ENCODE data around the gene C4orf17.

The C4orf17 gene

DNA sequence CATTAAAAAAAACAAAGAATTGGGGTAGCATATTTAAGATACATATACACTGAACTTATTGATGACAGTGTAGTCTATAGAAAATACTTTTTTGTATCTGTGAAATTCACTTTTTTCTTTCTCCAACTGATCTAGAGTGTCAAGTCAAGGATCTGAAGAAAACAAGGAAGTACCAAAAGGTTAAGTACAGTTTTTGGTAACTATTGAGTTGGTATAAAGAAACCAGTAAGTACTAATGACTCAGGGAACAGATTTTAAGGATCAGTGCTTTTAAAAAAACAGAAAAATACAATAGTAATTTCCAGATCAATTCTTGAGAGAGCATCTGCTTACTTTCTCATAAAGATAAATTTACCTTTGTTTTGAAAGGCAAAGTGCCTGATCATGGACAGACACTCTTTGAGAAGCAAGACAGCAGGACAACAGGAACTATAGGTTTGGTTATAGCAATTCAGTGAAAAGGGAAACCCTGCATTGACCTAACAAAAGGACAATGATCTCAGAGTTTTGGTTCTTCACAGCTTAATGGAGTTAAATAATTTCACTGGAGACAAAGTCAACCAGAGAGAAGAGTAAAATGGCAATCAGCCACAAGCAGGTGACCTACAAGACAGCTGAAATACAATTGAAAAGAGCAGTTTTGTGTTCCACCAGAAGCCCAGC is 29.6 kb downstream of the C4orf17 start:
- no peak for DNase-seq

DNA sequence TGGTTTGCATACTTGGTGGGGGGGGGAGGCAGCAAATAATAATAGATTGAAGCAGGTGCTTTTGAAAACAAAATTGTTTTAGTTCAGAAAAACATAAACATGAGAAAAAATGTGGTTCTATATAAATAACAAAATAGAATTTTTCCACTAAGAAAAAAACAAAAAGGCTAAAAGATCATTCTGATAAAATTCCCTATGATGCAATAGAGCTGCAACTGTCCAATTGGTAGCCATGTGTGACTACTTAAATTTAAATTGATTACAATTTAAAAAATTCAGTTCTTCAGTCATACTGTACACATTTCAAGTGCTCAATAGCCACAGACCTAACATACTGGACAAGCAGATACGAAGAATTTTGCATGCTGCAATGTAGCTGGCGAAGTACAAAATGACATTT is 42.1 kb downstream of the C4orf17 start:
- DNase-seq, result no peak

DNA sequence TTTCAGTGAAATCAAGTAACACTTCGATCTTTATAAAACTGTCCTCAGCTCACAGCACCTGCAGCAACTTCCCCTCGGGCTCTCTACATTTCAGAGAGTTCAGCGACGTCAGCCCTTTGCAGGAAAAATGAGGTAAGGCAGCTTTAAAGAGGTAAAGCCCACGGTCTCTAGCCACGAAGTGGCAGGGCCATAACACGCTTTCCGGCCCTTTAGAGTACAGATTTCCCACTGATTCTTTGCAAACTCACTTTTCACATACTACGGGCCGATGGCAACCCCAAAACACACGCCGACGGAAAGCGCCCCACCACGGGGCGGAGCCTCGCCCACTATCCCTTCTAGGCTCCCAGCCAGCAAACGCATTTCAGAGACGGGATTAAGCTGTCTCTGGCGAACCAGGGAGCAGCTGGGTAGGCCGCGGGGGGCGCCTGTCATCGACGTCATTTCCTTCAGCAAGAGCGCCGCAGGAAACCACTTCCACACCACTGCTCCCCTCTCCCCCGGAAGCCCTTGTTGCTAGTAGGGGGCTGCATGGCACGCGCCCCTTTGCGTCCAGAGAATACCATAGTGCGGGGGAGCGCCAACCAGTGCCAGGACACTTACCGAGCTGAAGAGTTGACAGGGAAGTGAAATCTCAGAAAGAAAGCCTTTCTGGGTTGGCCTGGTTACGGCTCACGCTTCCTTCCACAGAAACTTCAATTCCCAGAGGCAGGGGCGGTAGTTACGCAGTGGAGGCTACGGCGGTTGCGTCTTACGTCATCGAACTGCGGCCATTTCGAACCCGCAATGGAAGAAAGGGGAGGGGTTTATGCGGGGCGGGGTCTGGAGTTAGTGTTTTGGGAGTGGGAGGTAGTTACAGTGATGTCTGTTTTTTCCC is 52.7 kb downstream of the C4orf17 start, which contains the start of gene TRMT10A:
TSS of gene TRMT10A (minus strand) at position 730 of the 877 bp plus-strand sequence. CDS start 4,701 bp downstream, outside the sequence.
- peak; percentile 97 for DNase-seq

DNA sequence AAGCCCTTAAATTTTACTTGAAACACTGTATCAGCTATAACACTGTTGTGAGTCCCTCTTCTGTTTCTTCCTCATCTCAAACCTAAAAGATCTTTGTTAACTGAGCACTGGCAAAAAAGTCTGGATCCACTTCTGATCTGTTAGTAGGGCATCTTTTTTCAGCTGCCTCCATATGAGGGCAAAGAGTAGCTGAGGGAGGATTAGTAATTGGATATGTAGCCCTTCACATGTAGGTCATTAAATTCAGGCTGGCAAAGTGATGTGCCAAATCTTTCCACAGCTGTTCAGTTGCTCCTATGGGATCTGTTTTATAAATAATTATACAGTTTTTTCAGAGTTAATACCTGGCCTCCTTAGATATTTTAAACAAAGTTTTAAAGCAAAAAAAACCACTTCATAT is 54.1 kb downstream of the C4orf17 start:
- no peak for DNase-seq

DNA sequence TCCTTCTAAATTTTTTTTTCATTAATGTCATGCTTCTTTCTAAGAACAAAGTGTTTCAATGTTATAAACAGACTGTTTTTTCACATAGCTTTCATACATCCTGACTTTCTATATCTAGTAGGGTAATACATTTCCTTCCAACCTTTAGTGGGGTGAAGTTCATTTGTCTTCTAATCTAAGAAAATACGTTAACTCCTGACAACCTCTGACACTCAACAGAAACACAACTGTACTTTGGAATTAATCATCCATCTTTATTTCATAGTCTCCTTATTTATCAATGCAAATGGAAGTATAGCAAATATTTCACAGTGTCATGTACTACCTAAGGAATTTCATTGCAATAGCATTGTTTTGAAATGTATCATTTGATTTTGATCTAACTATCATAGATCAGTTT is 61.1 kb downstream of the C4orf17 start:
- DNase-seq, result no peak

DNA sequence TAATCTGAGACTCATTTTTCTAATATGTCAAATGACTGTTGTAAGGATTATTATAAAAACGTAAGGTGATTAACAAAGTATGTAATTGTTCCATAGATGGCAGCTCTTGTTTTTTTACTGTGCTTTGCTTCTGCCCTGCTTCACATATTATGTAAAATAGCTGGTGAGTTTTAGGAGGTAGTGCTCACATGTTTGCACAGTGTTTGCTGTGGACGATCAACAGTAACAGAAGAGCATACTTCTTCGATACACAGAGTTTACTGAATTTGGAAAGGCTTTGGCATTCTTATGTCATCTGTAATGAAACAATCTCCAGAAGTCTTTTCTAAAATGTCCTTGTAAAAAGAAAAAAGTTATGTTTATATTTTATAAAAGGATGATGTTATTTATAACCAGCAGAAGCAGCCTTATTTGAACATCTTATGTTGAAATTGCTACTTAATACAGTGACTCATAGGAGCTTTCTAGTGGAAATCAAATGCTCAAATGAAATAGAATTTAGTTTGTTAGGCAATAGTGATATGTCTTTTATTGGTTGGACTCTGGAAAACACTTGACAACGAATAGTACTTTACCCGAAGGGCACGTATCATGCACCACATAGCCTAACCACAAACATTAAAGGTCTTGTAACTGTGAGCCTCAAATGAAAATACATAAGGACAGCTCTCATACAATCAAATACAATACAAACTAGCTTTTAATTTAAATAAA is 61.9 kb downstream of the C4orf17 start:
- no peak for DNase-seq

DNA sequence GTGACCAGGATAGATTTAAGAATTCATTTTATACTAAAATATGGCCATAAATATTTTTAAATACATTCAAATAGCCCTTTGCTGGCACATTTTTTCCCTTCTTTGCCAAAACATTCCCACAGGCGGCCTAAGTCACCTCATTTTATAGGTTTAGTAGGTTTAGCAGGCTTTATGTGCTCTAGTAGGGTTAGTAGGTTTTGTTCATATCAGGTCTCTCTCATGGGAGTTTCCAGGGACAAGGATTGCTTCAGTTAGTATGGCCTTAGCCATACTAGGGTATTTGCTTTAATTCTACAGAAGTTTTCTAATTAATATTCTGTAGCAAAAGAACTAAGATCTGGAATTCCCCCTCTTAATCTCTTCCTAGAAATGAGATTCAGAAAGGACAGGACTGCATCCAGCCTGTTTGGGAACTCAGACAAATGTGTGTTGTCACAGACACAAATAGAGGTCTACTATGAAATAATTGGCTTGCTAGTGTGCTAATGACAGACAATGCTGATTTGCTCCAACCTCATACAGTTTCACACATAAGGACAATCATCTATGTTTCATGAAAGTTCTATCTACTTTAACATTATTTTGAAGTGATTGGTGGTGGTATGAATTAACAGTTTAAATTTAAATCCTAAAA is 63.0 kb downstream of the C4orf17 start:
- DNase-seq, result no peak

DNA sequence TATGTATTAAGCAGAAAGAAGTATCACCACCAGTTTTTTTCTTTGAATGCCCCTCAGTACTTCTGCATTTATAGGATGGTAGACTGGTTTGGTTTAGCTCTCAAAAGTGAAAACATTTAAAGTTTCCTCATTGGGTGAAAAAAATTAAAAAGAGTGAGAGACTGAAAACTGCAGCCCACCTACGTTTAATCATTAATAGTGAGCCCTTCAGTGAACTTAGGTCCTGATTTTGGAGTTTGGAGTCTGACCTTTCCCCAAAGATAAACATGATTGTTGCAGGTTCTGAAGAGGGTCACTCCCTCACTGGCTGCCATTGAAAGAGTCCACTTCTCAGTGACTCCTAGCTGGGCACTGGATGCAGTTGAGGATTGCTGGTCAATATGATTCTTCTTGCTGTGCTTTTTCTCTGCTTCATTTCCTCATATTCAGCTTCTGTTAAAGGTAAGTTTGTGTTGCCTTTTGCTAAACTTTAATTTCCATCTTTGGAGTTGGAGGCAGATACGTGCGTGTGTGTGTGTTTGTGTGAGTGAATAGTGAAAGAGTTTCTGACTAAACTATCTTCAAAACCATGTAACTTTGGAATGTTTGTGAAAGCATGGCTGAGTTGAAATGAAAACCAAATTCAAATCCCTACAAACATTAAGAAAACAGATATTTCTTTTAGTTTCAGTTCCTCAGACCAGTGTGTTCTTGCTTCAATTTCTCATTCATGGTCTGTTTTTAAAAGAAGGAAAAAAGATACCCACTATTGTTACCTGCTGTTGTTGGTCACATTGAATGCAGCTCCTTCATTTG is 63.9 kb downstream of the C4orf17 start, which contains the start of gene MTTP:
TSS of gene MTTP (plus strand) at position 295 of the 795 bp plus-strand sequence. CDS start at position 381, 86 bp downstream.
- DNase-seq, result no peak

DNA sequence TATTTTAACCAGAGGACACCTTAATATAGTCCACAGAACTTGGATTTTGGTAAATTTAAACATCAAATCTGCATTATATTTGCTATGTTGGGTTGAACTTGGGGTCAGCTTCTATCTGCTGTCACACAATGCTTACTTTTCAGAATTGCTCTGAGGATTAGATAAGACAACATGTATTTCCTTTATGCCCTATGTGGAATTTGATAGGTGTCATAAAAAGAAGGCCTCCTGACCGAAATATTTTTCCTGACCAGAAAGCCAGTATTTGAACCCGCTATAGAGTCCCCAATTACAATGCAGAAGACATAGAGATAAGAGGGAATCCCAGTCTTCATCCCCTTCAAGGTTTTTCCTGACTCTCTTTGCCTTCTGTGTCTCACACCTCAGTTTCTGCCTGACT is 67.9 kb downstream of the C4orf17 start:
- no peak for DNase-seq

DNA sequence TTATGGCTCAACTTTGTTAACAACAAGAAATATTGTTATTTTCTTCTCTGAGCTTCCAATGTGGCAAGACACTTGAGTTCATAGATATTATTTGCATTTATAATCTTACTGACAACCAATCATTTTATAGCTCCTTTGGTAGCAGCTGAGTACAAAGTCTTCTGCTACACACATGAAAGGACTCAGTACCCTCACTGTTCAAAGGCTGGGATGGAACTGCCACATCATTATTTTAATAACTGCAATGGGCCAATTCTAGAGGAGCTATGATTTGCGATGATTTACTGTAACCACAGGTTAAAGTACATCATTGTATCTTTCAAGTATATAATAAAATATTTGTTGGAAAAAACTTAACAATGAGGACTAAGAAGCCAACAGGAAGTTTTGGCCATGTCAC is 74.7 kb downstream of the C4orf17 start:
- no peak for DNase-seq

DNA sequence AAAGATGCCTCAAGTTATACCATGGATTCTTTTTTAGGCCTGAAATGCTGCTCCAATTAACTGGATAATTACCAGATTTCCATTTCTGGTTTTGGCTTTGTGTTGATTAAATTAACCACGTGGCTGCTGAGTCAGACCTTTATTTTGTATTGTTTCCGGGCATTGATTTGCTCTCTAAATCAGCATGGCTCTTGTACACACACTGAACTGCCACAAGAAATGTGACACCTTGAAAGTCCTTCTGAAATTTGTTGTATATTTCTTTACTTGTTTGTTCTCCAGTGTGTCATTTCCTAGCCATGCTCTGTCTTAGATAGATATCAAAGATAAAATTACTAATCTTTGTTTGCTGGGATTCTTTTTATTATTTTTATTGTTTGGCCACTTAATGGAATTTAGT is 75.5 kb downstream of the C4orf17 start:
- no peak for DNase-seq

DNA sequence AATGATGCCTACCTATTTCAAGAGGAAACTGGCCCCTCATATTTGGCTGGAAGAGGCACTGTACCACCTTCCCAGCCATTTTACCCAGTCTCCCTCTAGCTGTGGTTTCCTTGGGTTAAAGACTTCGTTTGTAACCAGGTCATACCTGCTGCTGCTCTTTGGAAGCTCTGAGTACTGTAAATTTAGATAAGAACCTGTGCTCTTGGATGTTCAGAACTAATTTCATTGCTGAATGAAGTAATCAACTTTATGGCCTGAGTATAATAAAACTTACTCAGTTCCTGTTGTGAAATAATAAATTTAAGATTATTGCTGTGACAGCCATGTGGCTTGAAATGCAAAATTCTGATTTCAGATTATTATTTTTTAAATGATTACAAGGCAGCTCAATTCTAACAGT is 76.0 kb downstream of the C4orf17 start:
- DNase-seq, result no peak

DNA sequence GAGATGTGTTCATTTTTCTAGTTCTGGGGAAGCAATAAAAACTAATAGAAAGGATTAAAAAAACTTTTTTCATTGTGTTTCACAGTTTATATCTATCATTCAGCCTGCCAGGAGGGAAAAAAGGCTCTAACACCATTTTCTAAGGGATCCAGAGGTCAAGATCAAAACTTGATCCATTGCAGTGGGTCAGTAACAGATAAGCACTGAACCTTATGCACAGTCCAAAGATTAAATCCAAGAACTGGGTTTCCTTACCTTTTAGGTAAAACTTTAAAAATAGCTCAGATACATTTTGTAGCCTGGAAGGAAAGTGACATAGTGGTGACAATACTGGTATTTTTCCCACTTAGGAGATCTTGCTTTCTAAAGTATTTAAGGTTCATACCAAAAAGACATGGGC is 76.5 kb downstream of the C4orf17 start:
- DNase-seq, result no peak

DNA sequence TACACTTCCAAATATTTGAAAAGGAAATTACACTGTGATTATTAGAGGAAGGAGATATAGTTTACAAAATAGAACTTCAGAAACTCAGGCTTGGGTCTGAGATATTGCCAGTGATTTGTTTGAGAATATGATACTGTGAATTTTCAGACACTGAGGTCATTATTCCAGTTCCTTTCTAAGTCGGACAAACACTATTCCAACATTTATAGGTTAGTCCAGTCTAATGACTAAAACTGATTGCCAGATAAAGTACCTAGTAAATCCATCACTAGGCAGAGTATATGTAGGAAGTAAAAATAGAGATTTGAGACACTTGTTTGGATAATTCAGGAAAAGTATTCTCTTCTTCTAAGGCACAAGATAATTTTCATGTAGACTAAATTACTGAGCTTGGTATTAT is 77.0 kb downstream of the C4orf17 start:
- no peak for DNase-seq

DNA sequence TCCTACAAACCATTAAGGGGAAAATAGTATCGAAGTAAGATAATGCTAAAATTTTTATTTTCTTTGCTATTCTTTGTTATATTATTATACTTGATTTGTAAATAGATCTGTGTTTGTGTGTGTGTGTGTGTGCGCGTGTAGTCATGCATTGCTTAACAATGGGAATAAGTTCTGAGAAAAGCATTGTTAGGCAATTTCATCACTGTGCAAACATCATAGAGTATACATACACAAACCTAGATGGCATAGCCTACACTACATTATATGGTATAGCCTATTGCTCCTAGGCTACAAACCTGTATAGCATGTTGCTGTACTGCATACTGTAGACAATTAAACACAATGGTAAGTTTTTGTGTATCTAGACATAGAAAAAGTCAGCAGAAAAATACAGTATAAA is 80.9 kb downstream of the C4orf17 start:
- DNase-seq, result no peak
